ENCODE measurements around the gene TLR10.

Gene TLR10

GRCh38 chr4:38730830-38731646 is 51.8 kb downstream of the TLR10 start:
- peak; percentile 95 for DNase-seq (ENCODE audit: low read depth, low spot score)

DNA sequence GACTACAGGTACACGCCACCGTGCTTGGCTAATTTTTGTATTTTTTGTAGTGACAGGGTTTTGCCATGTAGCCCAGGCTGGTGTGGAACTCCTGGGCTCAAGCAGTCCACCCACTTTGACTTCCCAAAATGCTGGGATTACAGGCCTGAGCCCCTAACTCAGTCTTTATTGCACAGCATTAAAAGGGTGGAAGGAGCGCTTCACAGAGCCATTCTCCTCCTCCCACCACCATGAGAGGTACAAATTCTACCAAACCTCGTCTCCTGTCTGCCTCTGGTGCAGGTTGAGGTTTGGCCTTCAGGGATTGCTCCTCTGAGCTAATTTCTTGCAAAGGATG is 52.3 kb downstream of the TLR10 start:
- DNase-seq (ENCODE audit: low read depth, low spot score), result no peak

- peak; percentile 11 for DNase-seq (ENCODE audit: low read depth, low spot score)
Observed at GRCh38 chr4:38728631-38729141, 54.1 kb downstream of the TLR10 start.

- DNase-seq (ENCODE audit: low read depth, low spot score), result no peak
Observed at GRCh38 chr4:38724475-38724808, 58.3 kb downstream of the TLR10 start.

DNA sequence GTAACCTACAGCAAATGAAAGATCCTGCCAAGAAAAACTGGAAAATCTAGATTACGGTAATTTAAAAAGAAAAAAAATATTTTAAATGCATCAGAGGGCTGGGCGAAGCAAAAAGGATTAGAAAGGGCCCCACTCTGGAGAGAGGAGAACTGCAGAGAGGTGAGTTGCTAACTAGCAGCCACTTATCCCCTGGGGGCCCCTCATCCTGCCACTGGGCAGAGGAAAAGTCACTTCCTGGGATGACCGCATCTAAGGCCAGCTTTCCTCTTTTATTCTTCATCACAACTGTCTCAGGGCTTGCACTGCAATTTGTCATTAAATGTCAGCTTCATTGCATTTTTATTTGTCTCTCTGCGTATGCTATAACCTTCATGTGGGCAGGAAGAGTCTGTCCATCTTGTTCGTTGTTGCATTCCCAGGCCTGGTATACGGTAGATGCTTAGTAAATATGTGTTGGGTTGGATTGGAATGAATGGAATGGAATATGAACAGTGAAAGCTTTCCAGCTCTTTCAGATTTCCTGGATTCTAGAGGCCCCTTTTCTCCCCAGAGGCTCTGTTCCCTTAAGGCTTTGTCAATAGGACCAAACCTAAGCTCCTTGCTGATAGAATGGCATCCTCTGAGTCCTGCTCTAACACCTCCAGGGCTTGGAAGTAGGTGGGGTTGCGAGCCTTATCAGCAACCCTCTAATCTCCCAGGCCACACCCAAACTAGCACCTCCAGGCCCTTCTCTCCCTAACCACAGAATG is 58.9 kb downstream of the TLR10 start:
- DNase-seq (ENCODE audit: low read depth, low spot score), result peak; percentile 60

GRCh38 chr4:38723114-38723513 is 59.7 kb downstream of the TLR10 start:
- no peak for DNase-seq (ENCODE audit: low read depth, low spot score)
